SK-N-SH treated with all-trans-retinoic acid at 6 μM for 48 hours (cell line): ENCODE results near the gene TMEM207.

ENCODE experiments used
- BACH2 ChIP-seq: fragments of 250-450 bp; sonication (Bioruptor Pico); IDR thresholded peaks from 2 replicates; pipeline ENCODE4 v1.9.0; 2021; ENCODE audit warnings: mild to moderate bottlenecking, borderline replicate concordance
- CSDC2 ChIP-seq: fragments of 250-450 bp; sonication (Bioruptor Pico); IDR thresholded peaks from 2 replicates; pipeline ENCODE4 v1.5.0; 2020; ENCODE audit warnings: mild to moderate bottlenecking, moderate library complexity
- TCF4 ChIP-seq: fragments of 250-450 bp; sonication (Bioruptor Pico); IDR thresholded peaks from 2 replicates; pipeline ENCODE4 v1.8.0; 2021; ENCODE audit warnings: mild to moderate bottlenecking, moderate library complexity, borderline replicate concordance
- ZNF565 ChIP-seq: fragments of 450-650 bp; formaldehyde crosslinking; conservative IDR thresholded peaks from 2 replicates; pipeline ENCODE4 v1.5.0; 2020; ENCODE audit warnings: low read depth, mild to moderate bottlenecking, moderate library complexity
- ZNF70 ChIP-seq: fragments of 450-650 bp; formaldehyde crosslinking; IDR thresholded peaks from 2 replicates; pipeline ENCODE4 v1.5.0; 2020; ENCODE audit warnings: mild to moderate bottlenecking, moderate library complexity
- ZNF8 ChIP-seq: fragments of 450-650 bp; formaldehyde crosslinking; IDR thresholded peaks from 2 replicates; pipeline ENCODE4 v1.5.0; 2020; ENCODE audit warnings: mild to moderate bottlenecking, moderate library complexity
- TF ChIP-seq, protein P1 (sequence below): fragments of 250-450 bp; sonication (Bioruptor Pico); IDR thresholded peaks from 2 replicates; pipeline ENCODE4 v1.5.1; 2020; ENCODE audit warnings: low read depth, mild to moderate bottlenecking, moderate library complexity
- TF ChIP-seq, protein P2 (sequence below): fragments of 250-450 bp; sonication (Bioruptor Pico); IDR thresholded peaks from 2 replicates; pipeline ENCODE4 v1.5.1; 2021; ENCODE audit warnings: mild to moderate bottlenecking, moderate library complexity
- TF ChIP-seq, protein P3 (sequence below): fragments of 250-450 bp; sonication (Bioruptor Pico); IDR thresholded peaks from 2 replicates; pipeline ENCODE4 v1.8.0; 2021; ENCODE audit warnings: low read depth, mild to moderate bottlenecking, moderate library complexity, borderline replicate concordance

DNA sequence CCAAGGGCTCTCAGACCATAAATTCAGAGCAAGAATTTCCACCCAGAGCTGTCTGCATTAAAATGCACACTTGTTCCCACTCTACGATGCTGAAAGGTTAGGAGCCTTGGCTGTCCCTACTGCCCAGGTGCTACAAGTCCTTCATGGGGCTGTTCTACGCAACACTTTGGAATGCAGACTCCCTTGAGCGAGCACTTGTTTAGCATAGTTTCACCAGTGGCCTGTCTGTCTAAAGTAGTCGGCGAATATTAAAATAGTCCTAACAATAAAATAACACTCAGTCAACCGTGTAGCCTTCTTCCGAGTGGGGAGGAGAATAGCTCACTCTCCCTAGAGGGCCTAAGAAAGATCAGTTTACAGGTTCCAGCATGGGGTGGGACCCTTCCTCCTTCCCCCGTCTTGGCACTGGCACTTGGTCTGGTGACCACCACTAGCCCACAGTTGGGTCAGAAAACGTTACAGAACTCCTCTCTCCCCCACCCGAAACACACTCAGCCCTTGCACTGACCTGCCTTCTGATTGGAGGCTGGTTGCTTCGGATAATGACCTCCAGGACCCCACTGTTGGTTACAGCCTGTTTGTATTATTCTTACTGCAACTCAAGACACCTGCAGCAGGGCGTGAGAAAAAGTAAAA, 62.0 kb downstream of the TMEM207 start, which contains the start of gene CLDN16:
- no peak for TF ChIP-seq BACH2 (CRISPR knock-in tag)
- no peak for TF ChIP-seq CSDC2 (CRISPR knock-in tag)
- no peak for TF ChIP-seq ZNF8 (CRISPR knock-in tag)
- TF ChIP-seq, protein P1, sequence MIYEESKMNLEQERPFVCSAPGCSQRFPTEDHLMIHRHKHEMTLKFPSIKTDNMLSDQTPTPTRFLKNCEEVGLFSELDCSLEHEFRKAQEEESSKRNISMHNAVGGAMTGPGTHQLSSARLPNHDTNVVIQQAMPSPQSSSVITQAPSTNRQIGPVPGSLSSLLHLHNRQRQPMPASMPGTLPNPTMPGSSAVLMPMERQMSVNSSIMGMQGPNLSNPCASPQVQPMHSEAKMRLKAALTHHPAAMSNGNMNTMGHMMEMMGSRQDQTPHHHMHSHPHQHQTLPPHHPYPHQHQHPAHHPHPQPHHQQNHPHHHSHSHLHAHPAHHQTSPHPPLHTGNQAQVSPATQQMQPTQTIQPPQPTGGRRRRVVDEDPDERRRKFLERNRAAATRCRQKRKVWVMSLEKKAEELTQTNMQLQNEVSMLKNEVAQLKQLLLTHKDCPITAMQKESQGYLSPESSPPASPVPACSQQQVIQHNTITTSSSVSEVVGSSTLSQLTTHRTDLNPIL (CRISPR knock-in tag) = no peak
- TF ChIP-seq, protein P2, sequence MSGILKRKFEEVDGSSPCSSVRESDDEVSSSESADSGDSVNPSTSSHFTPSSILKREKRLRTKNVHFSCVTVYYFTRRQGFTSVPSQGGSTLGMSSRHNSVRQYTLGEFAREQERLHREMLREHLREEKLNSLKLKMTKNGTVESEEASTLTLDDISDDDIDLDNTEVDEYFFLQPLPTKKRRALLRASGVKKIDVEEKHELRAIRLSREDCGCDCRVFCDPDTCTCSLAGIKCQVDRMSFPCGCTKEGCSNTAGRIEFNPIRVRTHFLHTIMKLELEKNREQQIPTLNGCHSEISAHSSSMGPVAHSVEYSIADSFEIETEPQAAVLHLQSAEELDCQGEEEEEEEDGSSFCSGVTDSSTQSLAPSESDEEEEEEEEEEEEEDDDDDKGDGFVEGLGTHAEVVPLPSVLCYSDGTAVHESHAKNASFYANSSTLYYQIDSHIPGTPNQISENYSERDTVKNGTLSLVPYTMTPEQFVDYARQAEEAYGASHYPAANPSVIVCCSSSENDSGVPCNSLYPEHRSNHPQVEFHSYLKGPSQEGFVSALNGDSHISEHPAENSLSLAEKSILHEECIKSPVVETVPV = no peak
- TF ChIP-seq TCF4 = no peak
- TF ChIP-seq ZNF70 (CRISPR knock-in tag) = no peak
- TF ChIP-seq ZNF565 (CRISPR knock-in tag) = no peak
- TF ChIP-seq, protein P3, sequence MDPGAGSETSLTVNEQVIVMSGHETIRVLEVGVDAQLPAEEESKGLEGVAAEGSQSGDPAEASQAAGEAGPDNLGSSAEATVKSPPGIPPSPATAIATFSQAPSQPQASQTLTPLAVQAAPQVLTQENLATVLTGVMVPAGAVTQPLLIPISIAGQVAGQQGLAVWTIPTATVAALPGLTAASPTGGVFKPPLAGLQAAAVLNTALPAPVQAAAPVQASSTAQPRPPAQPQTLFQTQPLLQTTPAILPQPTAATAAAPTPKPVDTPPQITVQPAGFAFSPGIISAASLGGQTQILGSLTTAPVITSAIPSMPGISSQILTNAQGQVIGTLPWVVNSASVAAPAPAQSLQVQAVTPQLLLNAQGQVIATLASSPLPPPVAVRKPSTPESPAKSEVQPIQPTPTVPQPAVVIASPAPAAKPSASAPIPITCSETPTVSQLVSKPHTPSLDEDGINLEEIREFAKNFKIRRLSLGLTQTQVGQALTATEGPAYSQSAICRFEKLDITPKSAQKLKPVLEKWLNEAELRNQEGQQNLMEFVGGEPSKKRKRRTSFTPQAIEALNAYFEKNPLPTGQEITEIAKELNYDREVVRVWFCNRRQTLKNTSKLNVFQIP = no peak
